Astrocyte of the spinal cord (primary cell): Measurements from ENCODE around the gene PLD5.
"Not testable (repeated sequence)": the region's sequence is repeated elsewhere in the genome, so short reads cannot be mapped to it uniquely, and the experiment has no call there.

Experiments used
- DNase-seq: peaks from one replicate; pipeline ENCODE4 v3.0.0; 2011; ENCODE audit warnings: low read depth, low spot score
- H3K4me3 ChIP-seq: 2 replicates; pipeline ENCODE4 v1.5.1; 2011; ENCODE audit warnings: low read depth, mild to moderate bottlenecking, low read length, moderate library complexity
- CTCF ChIP-seq: IDR thresholded peaks from 2 replicates; pipeline ENCODE4 v1.5.1; 2012; ENCODE audit warnings: low read depth, mild to moderate bottlenecking, low read length, inconsistent platforms
- in situ Hi-C: cut with HindIII; loops from 2 replicates; pipeline ENCODE4 v1.10.0; 2017; ENCODE audit warnings: low sequenced_read_pairs

Gene PLD5

GRCh38 chr1:242318140-242318539 lies 206.4 kb downstream of the PLD5 start:
- TF ChIP-seq CTCF: no peak
- DNase-seq: no peak
- in situ Hi-C loops: no loop called here
- no peak overlapping the region for H3K4me3 ChIP-seq

- DNase-seq, H3K4me3 ChIP-seq, in situ Hi-C loops: not testable (repeated sequence)
Measured at GRCh38 chr1:242314865-242315264, 209.6 kb downstream of the PLD5 start.

- in situ Hi-C loops, DNase-seq, H3K4me3 ChIP-seq: not testable (repeated sequence)
Measured at GRCh38 chr1:242314085-242314649, 210.3 kb downstream of the PLD5 start.

GRCh38 chr1:242308681-242309080 lies 215.8 kb downstream of the PLD5 start:
- in situ Hi-C loops, H3K4me3 ChIP-seq, DNase-seq: not testable (repeated sequence)

- in situ Hi-C loops, DNase-seq, H3K4me3 ChIP-seq: not testable (repeated sequence)
Measured at GRCh38 chr1:242293781-242294180, 230.7 kb downstream of the PLD5 start.

GRCh38 chr1:242288067-242288466 lies 236.4 kb downstream of the PLD5 start:
- in situ Hi-C loops: not testable (repeated sequence)

GRCh38 chr1:242282758-242283485 lies 241.6 kb downstream of the PLD5 start:
- H3K4me3 ChIP-seq, DNase-seq, in situ Hi-C loops: not testable (repeated sequence)

More at GRCh38 chr1:242288067-242288466, 236.4 kb downstream of the PLD5 start:
- H3K4me3 ChIP-seq, DNase-seq: not testable (repeated sequence)

GRCh38 chr1:242278406-242278805 lies 246.1 kb downstream of the PLD5 start:
- in situ Hi-C loops, DNase-seq, H3K4me3 ChIP-seq: not testable (repeated sequence)

- in situ Hi-C loops, DNase-seq: not testable (repeated sequence)
Measured at GRCh38 chr1:242276769-242277168, 247.7 kb downstream of the PLD5 start.

GRCh38 chr1:242267004-242267403 lies 257.5 kb downstream of the PLD5 start:
- H3K4me3 ChIP-seq, DNase-seq, in situ Hi-C loops: not testable (repeated sequence)

More at GRCh38 chr1:242276769-242277168, 247.7 kb downstream of the PLD5 start:
- H3K4me3 ChIP-seq: not testable (repeated sequence)

GRCh38 chr1:242264419-242264818 lies 260.1 kb downstream of the PLD5 start:
- H3K4me3 ChIP-seq, in situ Hi-C loops, DNase-seq: not testable (repeated sequence)

- no peak for DNase-seq
- TF ChIP-seq CTCF: no peak
- in situ Hi-C loops: no loop called here
- H3K4me3 ChIP-seq: no peak overlapping the region
Measured at GRCh38 chr1:242245255-242245654, 279.2 kb downstream of the PLD5 start.
